ENCODE measurements around the gene ABHD13. TPM values are rescaled to one million over a fixed set of nuclear protein-coding genes. Genes with fewer than 3 reads are reported as not detected.

Gene ABHD13
- total and polyA plus RNA-seq, 11 donors, result 2.4 to 6.6 (median 4.9) TPM

- ATAC-seq (no peak), DNase-seq (no peak)
- no peak overlapping the region for H3K4me3 ChIP-seq
- no peak overlapping the region for H3K27ac ChIP-seq
- H3K27me3 ChIP-seq, result no peaks in the 10 kb centered on the region
- H3K4me1 ChIP-seq, result no peaks in the 10 kb centered on the region
- TF ChIP-seq POLR2A (IDR thresholded peaks at IDR 0.05), result no peak
- no peak for TF ChIP-seq CTCF (IDR thresholded peaks at IDR 0.05)
- 83 to 96% (median 88%) methylated on average over 9 of the region's 9 CpGs for WGBS, 4 donors
- intact Hi-C loops (cut with DNase I), result no loop called here
- H3K36me3 ChIP-seq, result no peaks in the 10 kb centered on the region
- H3K9me3 ChIP-seq, result peaks cover 0 to 19% (median 6%) of the 10 kb centered on the region in 12 donors
These were observed 40.1 kb upstream of the ABHD13 start for GRCh38 chr13:108178078-108178477.

DNA sequence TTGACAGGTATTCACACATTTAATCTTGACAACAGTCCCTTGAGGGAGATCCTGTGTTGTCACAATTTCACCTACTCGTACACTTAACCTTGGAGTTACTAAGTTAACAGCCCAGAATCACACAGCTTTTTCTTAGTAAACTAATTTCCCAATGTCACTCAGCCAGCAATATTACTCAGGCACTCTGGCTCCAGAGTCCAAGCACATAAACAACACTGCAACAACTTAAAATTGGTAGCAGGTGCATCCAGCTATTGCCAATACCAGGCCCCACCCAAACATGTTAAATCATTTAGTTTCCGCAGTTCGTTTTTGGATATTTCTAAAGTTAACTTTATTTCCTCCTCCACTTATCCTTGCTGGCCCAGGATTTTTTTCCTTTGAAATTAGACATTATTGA is 35.5 kb upstream of the ABHD13 start:
- Histone ChIP-seq H3K27me3 (peaks cover 0 to 3% (median 0%) of the 10 kb centered on the region in 9 donors), H3K27ac (no peak overlapping the region), H3K4me3 (no peak overlapping the region), H3K36me3 (no peaks in the 10 kb centered on the region), H3K4me1 (no peaks in the 10 kb centered on the region), H3K9me3 (no peaks in the 10 kb centered on the region)
- TF ChIP-seq POLR2A (IDR thresholded peaks at IDR 0.05) (no peak), CTCF (IDR thresholded peaks at IDR 0.05) (no peak)
- no peak for ATAC-seq
- 56 to 69% (median 66%) methylated on average over 3 of the region's 3 CpGs for WGBS, 4 donors
- intact Hi-C loops (cut with DNase I), result no loop called here
- no peak for DNase-seq

- intact Hi-C loops (cut with DNase I), result no loop called here
- Histone ChIP-seq H3K9me3 (no peaks in the 10 kb centered on the region), H3K4me1 (no peaks in the 10 kb centered on the region), H3K27ac (no peak overlapping the region), H3K36me3 (no peaks in the 10 kb centered on the region), H3K4me3 (no peak overlapping the region), H3K27me3 (peaks cover 0 to 7% (median 0%) of the 10 kb centered on the region in 9 donors)
- WGBS, 4 donors, result 75 to 85% (median 80%) methylated on average over 3 of the region's 3 CpGs
- DNase-seq (no peak), ATAC-seq (no peak)
- TF ChIP-seq CTCF (IDR thresholded peaks at IDR 0.05), result no peak
- TF ChIP-seq POLR2A (IDR thresholded peaks at IDR 0.05), result no peak
These were observed 33.0 kb upstream of the ABHD13 start for GRCh38 chr13:108185223-108185622.

DNA sequence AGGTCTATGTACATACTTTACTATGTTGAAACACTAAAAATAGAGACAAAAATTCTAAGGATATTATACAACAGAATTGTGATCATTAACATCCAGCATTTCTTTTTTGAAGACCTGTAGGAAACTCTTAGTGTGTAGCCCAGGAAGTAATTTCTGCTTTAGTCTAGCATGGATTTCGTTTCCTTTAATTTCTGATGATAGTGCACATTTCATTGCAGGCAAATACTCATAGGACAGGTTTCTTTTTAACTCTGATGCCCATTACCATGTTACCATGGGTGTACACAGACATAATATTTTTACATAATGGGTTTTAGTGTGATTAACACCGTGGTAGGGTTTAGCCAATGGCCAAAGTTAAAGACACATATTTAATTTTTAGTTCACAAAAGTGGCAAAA is 29.9 kb upstream of the ABHD13 start:
- Histone ChIP-seq H3K27ac (no peak overlapping the region), H3K4me1 (no peaks in the 10 kb centered on the region), H3K4me3 (no peak overlapping the region), H3K27me3 (peaks cover 0 to 10% (median 0%) of the 10 kb centered on the region in 9 donors), H3K9me3 (peaks cover 0 to 9% (median 0%) of the 10 kb centered on the region in 12 donors), H3K36me3 (no peaks in the 10 kb centered on the region)
- no peak for TF ChIP-seq POLR2A (IDR thresholded peaks at IDR 0.05)
- no peak for TF ChIP-seq CTCF (IDR thresholded peaks at IDR 0.05)
- WGBS, 4 donors, result 64 to 68% (median 64%) methylated on average over 2 of the region's 2 CpGs
- DNase-seq (no peak), ATAC-seq (no peak)
- intact Hi-C loops (cut with DNase I), result no loop called here
